Adrenal gland (tissue), 12 donors: ENCODE results near the gene STARD13. TPM values are rescaled to one million over a fixed set of nuclear protein-coding genes. Genes with fewer than 3 reads are reported as not detected.

Experiments used
- DNase-seq, 7 donors: peaks; one replicate each; pipeline ENCODE4 v3.0.0-alpha.2; 2019 to 2020
- H3K27ac ChIP-seq, 5 donors: fragments of 200-600 bp; sonication (generic) in 4 of 5; 1 replicate in 3 of 5; 2 replicates in 2 of 5; pipeline versions ENCODE4 v1.5.1 to v1.8.0; 2016 to 2020; ENCODE audit warnings: mild to moderate bottlenecking in 1 of 5
- H3K27me3 ChIP-seq: fragments of 200-600 bp; 2 replicates; pipeline ENCODE4 v1.8.0; 2021
- H3K36me3 ChIP-seq, 2 donors: fragments of 200-600 bp; replicated peaks in 1 of 2; 1 replicate in 1 of 2; 2 replicates in 1 of 2; pipeline versions ENCODE4 v1.5.1 to v1.8.0; 2018 to 2022
- H3K4me1 ChIP-seq, 2 donors: fragments of 200-600 bp; replicated peaks in 1 of 2; 1 replicate in 1 of 2; 2 replicates in 1 of 2; pipeline versions ENCODE4 v1.5.1 to v1.8.0; 2018 to 2021
- H3K4me3 ChIP-seq, 4 donors: fragments of 200-600 bp; sonication (generic) in 3 of 4; one replicate each; pipeline ENCODE4 v1.5.1; 2016 to 2018
- H3K9me3 ChIP-seq, 3 donors: fragments of 200-600 bp; sonication (generic) in 1 of 3; replicated peaks in 1 of 3; 1 replicate in 2 of 3; 2 replicates in 1 of 3; pipeline versions ENCODE4 v1.5.1 to v1.8.0; 2016 to 2021
- CTCF ChIP-seq, 6 experiments: fragments of 450-650 bp in 4 of 6; fragments of 200-600 bp in 2 of 6; sonication (generic) in 1 of 6; IDR thresholded peaks; 1 replicate in 5 of 6; 2 replicates in 1 of 6; pipeline versions ENCODE4 v1.5.1 to v1.8.0; 2016 to 2021; ENCODE audit warnings: antibody characterized with exemption in 6 of 6, mild to moderate bottlenecking in 2 of 6, moderate library complexity in 1 of 6
- POLR2A ChIP-seq, 2 donors: fragments of 450-650 bp; IDR thresholded peaks; one replicate each; pipeline ENCODE4 v1.6.1; 2017; ENCODE audit warnings: antibody characterized with exemption in 2 of 2, mild to moderate bottlenecking in 2 of 2, moderate library complexity in 1 of 2
- WGBS, 4 donors: extraction: QIAGEN DNeasy Blood & Tissue Kit in 2 of 4; methylation state at CpG; one replicate each; pipeline versions ENCODE4 v1.1.5 to v1.1.7; 2013 to 2017; 5-methylcytosine and 5-hydroxymethylcytosine counted together
- intact Hi-C, 2 donors: fragments of 100-400 bp; cut with DNase I; formaldehyde crosslinking; loops; one replicate each; pipeline versions ENCODE4 v1.14.1 to v1.15.0; 2022 to 2023
- polyA plus RNA-seq, 3 donors: library from polyadenylated mRNA; stranded (reverse); fragments of 200-250 nt in 2 of 3; fragments of 350-450 nt in 1 of 3; fragmentation: Illumina TruSeq in 1 of 3; extraction: RNeasy Lipid Tissue Mini Kit (QIAGEN cat#74804) in 1 of 3; gene quantifications; one replicate each; pipeline ENCODE4 v1.2.3, GENCODE V29; 2013 to 2014
- total RNA-seq, 9 donors: library from RNA; depleted of rRNA in 4 of 9; stranded (reverse); fragments of >200 nt in 4 of 9; fragments of 120-200 nt in 1 of 9; fragmentation: NEBNext Ultra II Directional in 1 of 9; extraction: Animal tissue kit (Norgen Biotek cat#: 25700) in 1 of 9; gene quantifications; one replicate each; pipeline versions ENCODE4 v1.1.0 to v1.2.4, GENCODE V29; 2013 to 2023
- donor health status: healthy with polysubstance abuse.
- donor health status: Bipolar disorder and iron deficiency.
- donor health status: DM: yes; HTN: yes; CAD: no.
- donor health status: DM: no; HTN: no; CAD: no.
- donor health status: DM: no; HTN: no; CAD: no.
- donor health status: DM: yes; HTN: yes; CAD: no.

The STARD13 gene
- total and polyA plus RNA-seq, 12 donors: 10.5 to 79.8 (median 33.6) TPM

GRCh38 chr13:33213024-33213768 lies 72.4 kb downstream of the STARD13 start:
- intact Hi-C loops: no loop called here
- 68 to 72% (median 70%) methylated on average over 6 of the region's 6 CpGs for WGBS, 4 donors
- Histone ChIP-seq H3K4me1 (peaks cover 0 to 30% of the 10 kb centered on the region in 2 donors), H3K9me3 (no peaks in the 10 kb centered on the region), H3K27me3 (no peaks in the 10 kb centered on the region), H3K27ac (peak overlapping the region in 2 of 5 donors; percentile 22 to 63), H3K4me3 (no peak overlapping the region), H3K36me3 (no peaks in the 10 kb centered on the region)
- TF ChIP-seq CTCF (IDR thresholded peaks at IDR 0.05): no peak
- no peak for TF ChIP-seq POLR2A (IDR thresholded peaks at IDR 0.05)
- DNase-seq: peak in 1 of 7 donors; percentile 44

GRCh38 chr13:33212396-33212795 lies 73.2 kb downstream of the STARD13 start:
- no peaks in the 10 kb centered on the region for H3K27me3 ChIP-seq
- WGBS, 4 donors: 94 to 100% (median 98%) methylated on average over 3 of the region's 3 CpGs
- H3K4me1 ChIP-seq: peaks cover 7 to 38% of the 10 kb centered on the region in 2 donors
- peak in 1 of 7 donors; percentile 35 for DNase-seq
- no peaks in the 10 kb centered on the region for H3K36me3 ChIP-seq
- H3K4me3 ChIP-seq: no peak overlapping the region
- TF ChIP-seq CTCF (IDR thresholded peaks at IDR 0.05) (no peak), POLR2A (IDR thresholded peaks at IDR 0.05) (no peak)
- intact Hi-C loops: no loop called here
- H3K9me3 ChIP-seq: no peaks in the 10 kb centered on the region
- H3K27ac ChIP-seq: peak overlapping the region in 1 of 5 donors; percentile 63

- H3K36me3 ChIP-seq: no peaks in the 10 kb centered on the region
- 83 to 89% (median 87%) methylated on average over 2 of the region's 2 CpGs for WGBS, 4 donors
- H3K4me1 ChIP-seq: peaks cover 25 to 56% of the 10 kb centered on the region in 2 donors
- H3K4me3 ChIP-seq: no peak overlapping the region
- TF ChIP-seq POLR2A (IDR thresholded peaks at IDR 0.05) (no peak), CTCF (IDR thresholded peaks at IDR 0.05) (no peak)
- DNase-seq: no peak
- H3K27ac ChIP-seq: no peak overlapping the region
- H3K27me3 ChIP-seq: no peaks in the 10 kb centered on the region
- H3K9me3 ChIP-seq: no peaks in the 10 kb centered on the region
- intact Hi-C loops: no loop called here
Observed at GRCh38 chr13:33210090-33210489, 75.5 kb downstream of the STARD13 start.

- intact Hi-C loops: no loop called here
- Histone ChIP-seq H3K27ac (peak overlapping the region in 2 of 5 donors; percentile 74 to 87), H3K36me3 (no peaks in the 10 kb centered on the region), H3K4me3 (no peak overlapping the region), H3K4me1 (peaks cover 28 to 59% of the 10 kb centered on the region in 2 donors), H3K9me3 (no peaks in the 10 kb centered on the region), H3K27me3 (no peaks in the 10 kb centered on the region)
- no peak for DNase-seq
- whole genome bisulfite sequencing, 4 donors: 71 to 79% (median 79%) methylated on average over 6 of the region's 6 CpGs
- TF ChIP-seq POLR2A (IDR thresholded peaks at IDR 0.05) (no peak), CTCF (IDR thresholded peaks at IDR 0.05) (no peak)
Observed at GRCh38 chr13:33208290-33209220, 77.0 kb downstream of the STARD13 start.
